Pulmonary artery endothelial cell (primary cell): Measurements from ENCODE around the gene CCDC57. TPM values are rescaled to one million over a fixed set of nuclear protein-coding genes. Genes with fewer than 3 reads are reported as not detected.

Experiments
- DNase-seq: peaks from one replicate; pipeline ENCODE4 v3.0.0-alpha.2; 2011; ENCODE audit warnings: low read depth, low spot score
- total RNA-seq: library from RNA; depleted of rRNA; stranded (reverse); fragments of >200 nt; gene quantifications from 2 replicates; pipeline ENCODE4 v1.2.3, GENCODE V29; 2014

The CCDC57 gene
- total RNA-seq, 1 donor from 2014 or later: 6.9 TPM

- no peak for DNase-seq
Observed at GRCh38 chr17:82236142-82236971, 23.7 kb upstream of the CCDC57 start.

DNA sequence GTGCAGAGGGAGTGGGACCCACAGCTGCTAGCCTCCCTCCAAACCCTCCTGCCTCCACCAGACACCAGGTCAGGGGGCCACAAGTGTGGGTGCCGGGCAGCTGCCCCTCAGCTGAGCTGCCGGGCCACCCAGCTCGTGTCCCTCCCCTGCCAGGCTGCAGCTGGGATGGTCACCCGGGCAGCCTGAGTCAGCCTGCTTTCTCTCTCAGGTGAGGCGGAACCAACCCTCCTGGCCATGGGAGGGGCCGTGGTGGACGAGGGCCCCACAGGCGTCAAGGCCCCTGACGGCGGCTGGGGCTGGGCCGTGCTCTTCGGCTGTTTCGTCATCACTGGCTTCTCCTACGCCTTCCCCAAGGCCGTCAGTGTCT is 23.1 kb upstream of the CCDC57 start:
- DNase-seq: no peak

DNA sequence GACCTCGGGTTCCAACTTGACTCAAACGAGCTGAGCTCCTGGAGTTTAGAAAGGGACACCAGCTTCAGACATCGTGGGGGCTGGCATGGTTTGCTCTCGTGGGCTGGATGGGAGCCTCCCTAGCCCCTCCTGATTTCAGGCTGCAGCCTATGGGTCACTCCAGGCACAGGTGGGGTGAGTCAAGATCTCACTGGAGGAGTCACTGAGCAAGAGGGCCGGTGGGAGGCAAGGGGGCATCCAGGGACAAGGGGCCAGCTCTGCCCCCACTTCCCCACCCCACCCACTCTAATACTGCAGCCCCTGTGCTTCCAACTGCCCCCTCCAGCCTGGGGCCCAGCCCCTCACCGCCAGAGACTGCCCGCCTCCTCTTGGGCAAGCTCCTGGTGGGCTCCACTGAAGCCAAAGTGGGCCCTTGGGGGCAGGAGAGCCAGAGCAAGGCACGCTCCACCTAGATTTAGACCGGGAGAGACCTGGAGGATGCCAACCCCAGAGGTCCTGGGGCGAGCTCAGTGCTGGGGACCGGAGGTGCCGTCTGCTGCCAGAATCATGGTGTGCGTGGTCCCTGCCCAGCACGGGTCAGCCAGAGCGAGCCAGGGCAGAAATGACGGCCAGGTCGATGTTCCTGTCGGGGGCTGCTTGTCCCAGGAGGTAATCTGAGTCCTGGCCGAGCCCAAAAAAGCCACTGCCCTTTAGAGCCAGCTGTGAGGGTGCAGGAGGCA is 22.6 kb upstream of the CCDC57 start:
- no peak for DNase-seq

GRCh38 chr17:82234211-82235055 is 21.8 kb upstream of the CCDC57 start:
- no peak for DNase-seq

DNA sequence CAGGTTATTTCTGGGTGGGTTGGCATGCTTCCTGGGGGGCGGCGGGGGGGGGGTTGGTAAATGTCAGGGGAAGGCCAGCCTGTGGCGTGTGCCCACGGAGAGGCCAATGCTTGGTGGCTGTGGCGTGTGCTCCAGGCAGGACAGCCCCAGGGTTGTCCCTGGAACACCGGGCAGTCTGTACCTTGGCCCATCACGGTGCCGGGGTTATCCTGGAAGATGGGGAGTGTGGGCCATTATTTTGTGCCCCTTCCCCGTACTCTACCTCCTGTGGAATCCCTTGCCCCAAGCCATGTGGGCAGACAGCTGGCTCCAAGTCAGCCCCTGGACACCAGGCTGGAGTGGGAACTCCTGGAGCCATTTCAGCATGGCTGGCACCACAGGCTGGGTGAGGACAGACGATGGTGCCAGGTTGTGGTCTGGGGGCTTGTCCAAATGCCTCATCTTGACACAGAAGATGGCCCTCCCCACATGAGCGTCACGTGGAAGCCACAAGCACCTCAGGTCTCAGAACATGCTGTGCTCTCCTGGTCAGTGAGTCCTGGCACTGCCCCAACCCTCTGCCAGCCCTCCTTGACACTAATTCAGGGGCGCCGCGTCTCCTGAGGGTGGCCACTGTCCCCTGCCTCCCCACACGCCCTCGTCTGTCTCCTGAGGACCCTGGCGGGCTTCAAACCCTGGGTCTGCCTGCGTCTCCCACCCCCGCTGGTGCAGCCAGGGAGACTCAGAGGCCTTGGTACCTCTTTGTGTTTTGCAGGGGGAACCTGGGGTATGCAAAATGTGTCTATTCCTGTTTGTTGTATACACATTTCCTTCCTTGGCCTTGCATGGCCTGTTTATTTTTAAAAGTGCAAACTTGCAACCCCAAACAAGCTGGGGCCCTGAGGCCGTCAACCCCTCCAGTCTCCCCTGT is 20.5 kb upstream of the CCDC57 start:
- DNase-seq: no peak

DNA sequence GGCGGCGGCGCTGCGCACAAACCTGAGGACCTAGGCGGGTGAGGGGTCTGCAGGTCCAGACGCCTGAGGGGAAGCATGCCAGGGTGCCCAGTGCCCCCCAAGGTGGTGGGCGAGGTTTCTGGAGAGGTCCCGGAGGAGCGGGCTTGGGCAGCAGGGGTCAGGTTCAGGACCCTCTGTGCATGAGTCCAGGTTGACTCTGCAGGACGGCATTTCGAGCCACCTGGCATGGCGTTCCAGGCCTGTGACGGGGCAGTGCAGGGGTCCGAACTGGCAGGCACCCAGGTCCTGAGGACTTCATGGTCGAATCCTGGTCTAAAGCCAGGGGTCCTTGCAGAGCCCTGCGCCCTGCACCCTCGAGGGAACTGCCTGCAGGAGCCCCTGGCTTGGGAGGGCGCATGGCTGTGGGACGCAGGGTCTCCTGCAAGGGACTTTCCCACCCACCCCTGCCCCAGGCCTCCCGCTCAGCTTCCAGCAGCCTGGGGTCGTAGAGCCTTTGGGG is 19.7 kb upstream of the CCDC57 start:
- DNase-seq: no peak

DNA sequence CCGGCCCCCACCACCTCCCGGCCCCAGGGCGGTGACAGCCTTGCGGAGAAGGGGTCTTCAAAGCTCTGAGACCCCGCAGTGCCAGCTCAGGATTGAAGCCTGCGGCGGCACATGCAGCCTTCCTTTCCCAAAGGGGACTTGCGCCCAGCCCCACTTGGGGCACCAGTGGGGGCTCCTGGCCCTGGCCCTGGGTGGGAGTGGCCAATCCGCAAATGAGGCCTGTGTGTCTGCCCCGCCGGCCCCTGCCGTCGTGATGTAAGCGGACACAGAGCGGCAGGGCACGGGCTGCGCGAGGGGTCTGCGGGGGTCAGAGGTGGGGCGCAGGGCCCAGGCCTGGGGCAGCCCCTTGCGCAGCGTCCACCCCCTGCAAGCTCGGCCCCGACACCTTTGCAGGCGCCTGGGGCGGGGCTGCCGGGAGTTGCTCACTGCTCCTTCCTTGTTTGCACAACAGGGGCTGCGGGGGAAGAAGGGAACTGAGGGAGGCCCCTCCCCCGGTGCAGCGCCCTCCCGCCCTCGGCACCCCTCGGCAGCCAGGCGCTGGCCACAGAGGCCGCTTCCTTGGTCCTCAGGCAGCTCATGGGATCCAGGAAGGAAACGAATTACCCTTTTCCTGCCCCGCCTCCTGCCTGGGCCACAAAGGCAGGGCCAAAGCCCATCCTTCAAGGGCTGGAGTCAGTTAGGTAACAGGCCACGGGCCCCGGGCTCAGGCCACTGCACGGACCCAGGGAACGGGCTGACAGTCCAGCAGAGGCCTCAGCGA is 19.1 kb upstream of the CCDC57 start:
- DNase-seq: no peak

DNA sequence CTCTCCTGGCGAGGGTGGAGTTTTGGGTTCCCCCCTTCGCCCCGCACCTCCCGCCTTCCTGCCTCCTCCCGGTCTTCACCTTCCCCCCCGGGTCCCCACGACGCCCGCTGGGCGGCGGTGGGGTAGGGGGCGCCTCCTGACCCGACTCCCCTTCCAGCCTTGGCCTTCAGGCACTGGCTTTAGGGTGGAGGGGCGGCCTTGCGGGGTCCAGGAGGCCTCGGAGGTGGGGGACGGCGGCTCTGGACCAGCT is 18.6 kb upstream of the CCDC57 start:
- no peak for DNase-seq

GRCh38 chr17:82230609-82231311 is 18.1 kb upstream of the CCDC57 start:
- DNase-seq: no peak

DNA sequence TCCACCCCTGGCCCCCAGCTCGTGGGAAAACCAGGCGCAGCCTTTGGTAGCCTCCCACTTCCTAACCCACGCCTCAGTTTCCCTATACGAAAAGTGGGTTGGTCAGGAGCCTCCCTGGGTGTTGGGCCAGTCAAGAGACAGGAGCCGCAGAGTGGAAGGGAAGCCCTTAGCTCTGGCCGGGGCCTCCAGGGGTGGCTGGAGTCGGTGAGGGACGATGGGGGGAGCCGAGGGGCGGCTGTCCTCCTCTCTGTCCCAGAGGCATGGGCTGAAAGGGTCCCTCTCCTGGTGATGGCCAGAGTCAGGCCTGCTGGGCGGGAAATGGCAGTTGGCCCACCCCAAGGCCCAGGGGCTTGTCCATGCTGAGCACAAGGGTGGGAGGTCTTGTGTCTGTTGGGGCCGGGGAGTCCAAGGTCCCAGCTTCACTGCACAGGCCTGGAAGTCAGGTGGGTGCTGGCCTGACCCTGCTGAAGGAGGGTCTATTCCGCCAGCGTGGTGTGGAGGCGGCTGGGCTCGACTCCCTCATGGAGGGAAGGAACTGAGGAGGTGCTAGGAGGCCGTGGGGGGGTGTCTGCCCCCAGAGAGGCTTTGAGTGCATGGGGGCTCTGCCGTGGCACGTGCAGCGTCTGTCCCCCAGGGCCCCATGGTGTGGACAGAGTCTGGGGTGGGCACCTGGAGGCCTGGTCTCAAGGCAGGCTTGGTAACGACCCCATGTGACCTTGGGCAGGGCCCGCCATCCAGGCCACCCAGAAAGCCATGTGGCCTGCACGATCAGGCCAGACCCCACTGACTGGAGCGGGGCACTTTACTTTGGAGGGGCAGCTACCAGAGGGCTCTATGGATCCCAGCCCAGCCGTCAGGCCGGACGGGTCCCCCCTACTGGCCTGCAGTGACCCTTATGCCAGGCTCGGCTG is 17.3 kb upstream of the CCDC57 start:
- DNase-seq: no peak

DNA sequence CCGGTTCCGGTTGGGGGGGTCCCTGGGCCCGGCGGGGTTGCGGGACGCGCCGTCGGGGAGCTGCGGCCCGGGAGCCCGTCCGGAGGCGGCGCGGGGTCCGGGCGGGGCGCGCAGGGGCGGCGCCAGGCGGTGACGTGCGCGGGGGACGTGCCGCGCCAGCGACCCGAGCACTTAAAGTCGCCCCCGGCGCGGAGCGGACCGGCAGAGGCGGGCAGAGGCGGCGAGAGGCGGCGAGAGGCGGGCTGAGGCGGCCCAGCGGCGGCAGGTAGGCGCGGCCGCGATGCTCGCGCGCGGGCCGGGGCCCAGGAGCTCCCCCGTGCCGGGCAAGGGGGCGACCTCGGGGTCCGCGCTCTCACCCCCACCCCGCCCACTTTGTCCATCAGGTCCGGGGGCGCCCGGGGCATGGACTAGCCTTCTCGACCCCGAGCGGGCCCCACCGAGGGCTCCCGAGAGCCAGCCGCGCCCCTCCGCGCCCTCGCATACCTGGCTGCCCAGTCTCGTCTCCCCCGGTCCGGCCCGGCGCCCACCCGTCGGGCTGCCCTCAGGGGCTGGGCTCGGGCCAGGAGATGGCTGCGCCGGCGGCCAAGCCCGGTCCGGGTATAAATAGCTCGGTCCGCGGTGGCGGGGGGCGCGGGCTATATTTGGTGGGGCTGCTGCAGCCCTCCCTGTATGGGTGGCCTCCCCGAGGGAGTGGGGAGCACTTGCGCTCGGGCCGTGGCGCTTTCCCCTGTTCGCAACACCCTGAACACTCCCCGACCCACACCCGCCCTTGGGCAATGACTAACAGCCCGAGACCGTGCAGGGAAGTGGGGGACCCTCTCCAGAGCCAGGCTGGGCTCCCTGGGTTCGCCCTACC is 16.4 kb upstream of the CCDC57 start, which contains the start of gene SLC16A3:
Gene SLC16A3 (plus strand): TSS at position 201 of the 856 bp plus-strand sequence. CDS start 6,967 bp downstream, outside the sequence.
- DNase-seq: no peak

DNA sequence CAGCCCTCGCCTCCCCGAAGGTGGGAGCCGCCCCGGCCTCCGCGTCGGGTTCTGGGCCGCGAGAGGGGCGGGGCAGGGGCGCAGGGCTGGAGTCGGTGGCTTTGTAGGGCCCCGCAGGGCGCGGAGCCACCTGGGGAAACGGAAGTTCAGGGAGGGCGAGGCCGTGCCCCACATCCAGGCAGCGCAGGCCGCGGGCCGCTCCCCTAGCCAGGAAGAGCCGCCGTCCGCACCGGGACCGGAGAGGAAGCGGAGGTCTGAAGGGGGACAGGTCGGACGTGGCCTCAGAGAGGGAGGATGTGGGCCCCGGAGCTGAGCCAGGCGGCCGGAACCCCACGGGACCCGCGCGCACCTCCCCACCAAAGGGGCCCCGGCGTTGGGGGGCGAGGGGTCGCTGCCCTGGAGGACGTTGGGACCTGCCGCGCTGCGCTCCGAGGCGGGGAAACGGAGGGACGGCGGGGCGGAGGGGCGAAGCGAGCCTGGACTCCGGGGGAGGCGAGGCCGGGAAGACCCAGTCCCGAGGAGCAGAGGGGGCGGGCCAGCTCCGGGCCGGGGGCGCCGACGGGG is 15.7 kb upstream of the CCDC57 start:
- no peak for DNase-seq

GRCh38 chr17:82227629-82228277 is 15.1 kb upstream of the CCDC57 start:
- DNase-seq: no peak

GRCh38 chr17:82226809-82227628 is 14.4 kb upstream of the CCDC57 start:
- DNase-seq: no peak

DNA sequence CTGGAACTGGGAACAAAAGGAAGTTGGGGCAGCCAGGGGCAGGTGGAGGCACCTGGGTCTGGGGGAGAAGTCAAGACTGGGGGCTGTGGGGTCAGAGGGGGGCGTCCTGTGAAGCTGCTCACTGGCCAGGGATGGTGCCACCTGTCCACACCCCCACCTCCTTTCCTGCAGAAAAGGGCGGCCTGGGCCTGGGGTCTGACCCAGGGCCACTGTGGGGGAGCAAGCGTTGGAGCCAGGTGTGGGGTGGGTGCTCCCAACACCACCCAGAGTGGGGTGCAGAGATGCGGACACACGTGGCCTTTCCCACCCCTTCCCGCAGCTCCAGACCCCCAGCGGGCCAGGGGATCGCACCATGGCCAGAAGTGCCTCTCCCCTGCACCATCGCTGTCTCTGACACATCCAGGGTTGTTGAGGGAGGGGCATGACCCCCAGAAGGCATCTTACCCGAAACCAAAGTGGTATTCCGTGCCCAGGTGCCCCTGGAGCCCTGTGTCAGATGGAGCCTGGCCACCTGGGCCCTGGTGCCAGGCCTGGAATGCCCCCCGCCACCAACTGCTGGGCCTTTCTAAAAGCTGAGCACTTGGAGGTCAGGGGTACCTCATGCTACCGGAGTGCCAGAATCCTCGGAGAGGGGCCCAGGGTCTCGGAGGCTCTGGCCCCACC is 13.6 kb upstream of the CCDC57 start:
- DNase-seq: no peak
